H1 (cell line): ENCODE results near the gene SLC25A21. TPM values are rescaled to one million over a fixed set of nuclear protein-coding genes. Genes with fewer than 3 reads are reported as not detected.

Source experiments
- CTCF ChIA-PET: fragments of 300-600 bp; sonication (Branson Sonifier 250); formaldehyde crosslinking; loops from one replicate; lab custom pipeline; 2021; ENCODE audit not compliant: partially characterized antibody; lab: Charles Lee
- POLR2A ChIA-PET: fragments of 300-600 bp; sonication (Branson Sonifier 250); formaldehyde crosslinking; loops from one replicate; lab custom pipeline; 2021; ENCODE audit warnings: inconsistent platforms; ENCODE audit not compliant: partially characterized antibody; lab: Charles Lee
- DNase-seq, 2 experiments: peaks; one replicate each; pipeline versions ENCODE4 v3.0.0 to v3.0.0-alpha.2; 2010 to 2022; ENCODE audit warnings: low spot score in 2 of 2, low read depth in 1 of 2, mixed read lengths in 1 of 2
- FAIRE-seq: peaks from 2 replicates; lab custom pipeline; 2011; peaks lifted over from hg19 to GRCh38; lab: Jason Lieb, UNC
- H2AFZ ChIP-seq: 2 replicates; pipeline ENCODE4 v1.8.1; 2012; ENCODE audit warnings: low read length, inconsistent platforms
- H2AK5ac ChIP-seq: 2 replicates; pipeline ENCODE4 v1.6.1; 2013; ENCODE audit warnings: low read depth, low read length
- H2BK120ac ChIP-seq: replicated peaks from 2 replicates; pipeline ENCODE3; 2013; ENCODE audit warnings: low read depth, low read length, inconsistent platforms
- H2BK12ac ChIP-seq: 2 replicates; pipeline ENCODE4 v1.6.1; 2013; ENCODE audit warnings: low read depth, low read length
- H2BK15ac ChIP-seq: 2 replicates; pipeline ENCODE4 v1.6.1; 2013; ENCODE audit warnings: low read length
- H2BK20ac ChIP-seq: 2 replicates; pipeline ENCODE4 v1.6.1; 2013; ENCODE audit warnings: low read length
- H2BK5ac ChIP-seq: 2 replicates; pipeline ENCODE4 v1.6.1; 2013; ENCODE audit warnings: low read depth, low read length
- H3K14ac ChIP-seq: 2 replicates; pipeline ENCODE4 v1.6.1; 2013; ENCODE audit warnings: inconsistent platforms; ENCODE audit not compliant: insufficient read length
- H3K18ac ChIP-seq: 2 replicates; pipeline ENCODE4 v1.6.1; 2013; ENCODE audit warnings: low read length; ENCODE audit errors: extremely low read depth
- H3K23ac ChIP-seq: 2 replicates; pipeline ENCODE4 v1.6.1; 2013; ENCODE audit warnings: inconsistent platforms; ENCODE audit not compliant: insufficient read length
- H3K23me2 ChIP-seq: 2 replicates; pipeline ENCODE4 v1.6.1; 2013; ENCODE audit warnings: low read depth, low read length
- H3K27ac ChIP-seq: 2 replicates; pipeline ENCODE4 v1.6.1; 2011; ENCODE audit warnings: low read depth, low read length, inconsistent platforms
- H3K27me3 ChIP-seq, 4 experiments: replicated peaks in 1 of 4; 1 replicate in 1 of 4; 2 replicates in 3 of 4; pipeline versions ENCODE4 v1.6.1 to v1.8.1; 2011 to 2013; ENCODE audit warnings: low read length in 3 of 4, mild to moderate bottlenecking in 3 of 4, inconsistent platforms in 2 of 4, mixed read lengths in 2 of 4, moderate library complexity in 1 of 4; ENCODE audit not compliant: control insufficient read depth in 3 of 4, insufficient read depth in 3 of 4; ENCODE audit errors: extremely low read depth in 1 of 4
- H3K36me3 ChIP-seq, 4 experiments: 2 replicates each; pipeline versions ENCODE4 v1.6.1 to v1.8.1; 2011 to 2013; ENCODE audit warnings: mild to moderate bottlenecking in 4 of 4, low read length in 3 of 4, moderate library complexity in 2 of 4, control low read depth in 1 of 4, inconsistent platforms in 1 of 4; ENCODE audit not compliant: insufficient read depth in 4 of 4, control insufficient read depth in 2 of 4
- H3K4ac ChIP-seq: replicated peaks from 2 replicates; pipeline ENCODE3; 2013; ENCODE audit warnings: low read length, low read depth, mixed read lengths, inconsistent platforms; ENCODE audit not compliant: insufficient read length
- H3K4me1 ChIP-seq, 4 experiments: replicated peaks in 1 of 4; 1 replicate in 1 of 4; 2 replicates in 3 of 4; pipeline versions ENCODE4 v1.6.1 to v1.8.1; 2011 to 2013; ENCODE audit warnings: low read length in 3 of 4, inconsistent platforms in 2 of 4, mixed read lengths in 1 of 4; ENCODE audit not compliant: insufficient read depth in 4 of 4, control insufficient read depth in 3 of 4
- H3K4me2 ChIP-seq, 2 experiments: 2 replicates each; pipeline versions ENCODE4 v1.6.1 to v1.8.1; 2011 to 2013; ENCODE audit warnings: low read depth in 2 of 2, low read length in 2 of 2, control low read depth in 1 of 2, inconsistent platforms in 1 of 2, mild to moderate bottlenecking in 1 of 2; ENCODE audit not compliant: insufficient read depth in 1 of 2
- H3K4me3 ChIP-seq, 4 experiments: fragments of 200-600, 300-600 bp in 1 of 4; sonication (generic), shearing (Covaris generic), sonication (Bioruptor Twin) in 1 of 4; 2 replicates each; pipeline versions ENCODE4 v1.5.1 to v1.8.1; 2011 to 2016; ENCODE audit warnings: low read length in 4 of 4, low read depth in 3 of 4, control low read depth in 2 of 4, inconsistent platforms in 2 of 4, mild to moderate bottlenecking in 2 of 4, mixed read lengths in 1 of 4, moderate library complexity in 1 of 4; ENCODE audit not compliant: insufficient read depth in 2 of 4; ENCODE audit errors: extremely low read depth in 1 of 4
- H3K56ac ChIP-seq: replicated peaks from 2 replicates; pipeline ENCODE3; 2013; ENCODE audit warnings: low read depth, mild to moderate bottlenecking, mixed read lengths, low read length, inconsistent platforms; ENCODE audit not compliant: insufficient read length
- H3K79me1 ChIP-seq: 2 replicates; pipeline ENCODE4 v1.6.1; 2013; ENCODE audit warnings: low read depth, low read length, control low read depth
- H3K79me2 ChIP-seq, 2 experiments: 2 replicates each; pipeline versions ENCODE4 v1.6.1 to v1.8.1; 2012 to 2013; ENCODE audit warnings: low read length in 2 of 2, mild to moderate bottlenecking in 2 of 2, inconsistent platforms in 1 of 2; ENCODE audit not compliant: insufficient read depth in 2 of 2, control insufficient read depth in 1 of 2
- H3K9ac ChIP-seq, 4 experiments: replicated peaks in 1 of 4; 1 replicate in 1 of 4; 2 replicates in 3 of 4; pipeline versions ENCODE4 v1.6.1 to v1.8.1; 2011 to 2013; ENCODE audit warnings: low read depth in 3 of 4, low read length in 3 of 4, control low read depth in 2 of 4, mild to moderate bottlenecking in 2 of 4, moderate library complexity in 2 of 4, inconsistent platforms in 1 of 4; ENCODE audit errors: extremely low read depth in 1 of 4
- H3K9me3 ChIP-seq, 2 experiments: 2 replicates each; pipeline versions ENCODE4 v1.6.1 to v1.8.1; 2012 to 2013; ENCODE audit warnings: mild to moderate bottlenecking in 2 of 2, moderate library complexity in 2 of 2, control low read depth in 1 of 2, inconsistent platforms in 1 of 2, low read depth in 1 of 2, low read length in 1 of 2, mixed read lengths in 1 of 2; ENCODE audit not compliant: insufficient read depth in 2 of 2
- H4K20me1 ChIP-seq, 2 experiments: replicated peaks in 1 of 2; 2 replicates each; pipeline versions ENCODE3 to v1.8.1; 2011 to 2013; ENCODE audit warnings: inconsistent platforms in 2 of 2, low read length in 2 of 2, mild to moderate bottlenecking in 1 of 2; ENCODE audit not compliant: insufficient read depth in 2 of 2, control insufficient read depth in 1 of 2
- H4K5ac ChIP-seq: 2 replicates; pipeline ENCODE4 v1.6.1; 2013; ENCODE audit warnings: low read length, low read depth, mixed read lengths, inconsistent platforms; ENCODE audit not compliant: insufficient read length
- H4K8ac ChIP-seq: 2 replicates; pipeline ENCODE4 v1.8.0; 2013; ENCODE audit warnings: mild to moderate bottlenecking, moderate library complexity, low read length, inconsistent platforms; ENCODE audit not compliant: insufficient read depth; ENCODE audit errors: extremely low read depth
- H4K91ac ChIP-seq: replicated peaks from 2 replicates; pipeline ENCODE3; 2013; ENCODE audit warnings: low read length, mixed read lengths, inconsistent platforms; ENCODE audit not compliant: insufficient read length
- JUND ChIP-seq: IDR thresholded peaks from 2 replicates; pipeline ENCODE4 v1.6.1; 2011; ENCODE audit warnings: mild to moderate bottlenecking, improper control_type of control experiment, low read length
- RAD21 ChIP-seq, 2 experiments: IDR thresholded peaks in 1 of 2; conservative IDR thresholded peaks in 1 of 2; 2 replicates each; pipeline ENCODE4 v1.6.1; 2011; ENCODE audit warnings: low read depth in 2 of 2, low read length in 2 of 2, improper control_type of control experiment in 1 of 2, inconsistent platforms in 1 of 2, mild to moderate bottlenecking in 1 of 2, moderate library complexity in 1 of 2
- WGBS, 2 experiments: shearing (Covaris generic) in 1 of 2; methylation state at CpG; one replicate each; pipeline versions ENCODE4 v1.1.6 to v1.1.7; 2013 to 2015; ENCODE audit warnings: low lambda C conversion rate in 2 of 2, mixed read lengths in 2 of 2, inconsistent platforms in 1 of 2, low coverage in 1 of 2, missing lambda C conversion rate in 1 of 2; ENCODE audit not compliant: insufficient replicate concordance in 2 of 2, insufficient coverage in 1 of 2, insufficient read length in 1 of 2; ENCODE audit errors: extremely low coverage in 1 of 2, missing lambda C conversion rate in 1 of 2; 5-methylcytosine and 5-hydroxymethylcytosine counted together
- polyA plus RNA-seq, 7 experiments: library from polyadenylated mRNA; depleted of rRNA in 3 of 7; stranded (reverse) in 5 of 7; unstranded in 2 of 7; fragments of >200 nt in 5 of 7; fragments of 200-250 nt in 2 of 7; gene quantifications; 1 replicate in 5 of 7; 2 replicates in 1 of 7; 4 replicates in 1 of 7; pipeline versions ENCODE4 v1.2.1 to v1.2.3, GENCODE V29; 2011 to 2013; ENCODE audit warnings: missing spikeins in 2 of 7, mixed read lengths in 2 of 7
- total RNA-seq: library from RNA; stranded (reverse); fragmentation: NEBNext Ultra II Directional; extraction: Animal tissue kit (Norgen Biotek cat#: 25700); gene quantifications from 2 replicates; pipeline ENCODE4 v1.2.1, GENCODE V29; 2021

Gene SLC25A21
- total and polyA plus RNA-seq, 2 of the 8 experiments (the other 6 are each of a cell fraction or from before 2014, with no cell fraction given) = 6.9 to 15.7 TPM

DNA sequence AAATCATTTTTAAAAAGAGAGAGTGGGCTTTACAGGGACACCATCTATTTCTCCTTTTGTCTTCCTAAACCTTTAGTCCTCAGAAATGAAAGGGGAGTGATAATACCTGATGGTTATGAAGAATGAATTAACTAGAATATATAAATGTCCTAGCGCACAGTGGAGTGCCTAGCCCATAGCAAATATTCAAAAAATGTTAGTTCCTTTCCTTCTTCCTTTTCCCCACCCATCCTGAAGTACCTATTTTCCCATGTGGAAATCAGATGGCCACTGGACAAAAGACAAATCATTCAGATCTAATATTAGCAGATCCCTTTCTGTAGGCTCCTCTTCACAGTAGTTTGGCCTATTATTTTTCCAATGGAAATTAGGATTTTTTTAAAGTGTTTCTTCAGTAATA is 90.0 kb downstream of the SLC25A21 start:
- 0% methylated on average over 1 of the region's 1 CpG; no CpG with 5 or more reads in 1 of the 2 experiments for WGBS, 2 experiments
- H3K36me3 ChIP-seq = no peaks in the 10 kb centered on the region
- H3K4me1 ChIP-seq = no peaks in the 10 kb centered on the region
- FAIRE-seq (no peak), DNase-seq (no peak)
- H3K18ac ChIP-seq = no peak overlapping the region
- no peak overlapping the region for H4K91ac ChIP-seq
- H3K27ac ChIP-seq = no peak overlapping the region
- POLR2A ChIA-PET = no interaction called here
- CTCF ChIA-PET = interaction anchor here (0.6 kb wide), 1 partner anchor 148 kb away, joined by 3 read pairs; no protein-coding TSS in a partner anchor
- no peak overlapping the region for H3K4ac ChIP-seq
- H2AFZ ChIP-seq = no peak overlapping the region
- H3K23ac ChIP-seq = no peak overlapping the region
- no peaks in the 10 kb centered on the region for H3K27me3 ChIP-seq
- no peak overlapping the region for H2AK5ac ChIP-seq
- no peak overlapping the region for H3K14ac ChIP-seq
- H3K79me2 ChIP-seq = no peaks in the 10 kb centered on the region
- H3K4me2 ChIP-seq = no peak overlapping the region
- H2BK12ac ChIP-seq = no peak overlapping the region
- no peak overlapping the region for H2BK5ac ChIP-seq
- H4K8ac ChIP-seq = no peak overlapping the region
- H3K4me3 ChIP-seq = no peak overlapping the region
- no peaks in the 10 kb centered on the region for H3K23me2 ChIP-seq
- no peak overlapping the region for H4K5ac ChIP-seq
- no peaks in the 10 kb centered on the region for H4K20me1 ChIP-seq
- no peak overlapping the region for H2BK120ac ChIP-seq
- H2BK20ac ChIP-seq = no peak overlapping the region
- no peaks in the 10 kb centered on the region for H3K79me1 ChIP-seq
- H3K56ac ChIP-seq = no peak overlapping the region
- no peak overlapping the region for H2BK15ac ChIP-seq
- no peak overlapping the region for H3K9ac ChIP-seq
- H3K9me3 ChIP-seq = no peaks in the 10 kb centered on the region
- no peak for TF ChIP-seq RAD21 (IDR thresholded peaks at IDR 0.05 in 1 of 2, conservative IDR thresholded peaks at IDR 0.05 in 1 of 2; ENCODE audit: low read depth in 2 of 2, low read length in 2 of 2)
- TF ChIP-seq JUND = no peak
